Astrocyte (in vitro differentiated cells and primary cell): Measurements from ENCODE around the gene P3H1.

ENCODE experiments used
- EZH2 ChIP-seq: IDR thresholded peaks from 2 replicates; pipeline ENCODE4 v1.6.1; 2012; ENCODE audit warnings: mild to moderate bottlenecking, low read length, inconsistent platforms; ENCODE audit not compliant: insufficient read depth
- TF ChIP-seq, protein P1 (sequence below): IDR thresholded peaks from 2 replicates; pipeline ENCODE4 v1.5.1; 2011; ENCODE audit warnings: low read depth, mild to moderate bottlenecking, inconsistent platforms, low read length, moderate library complexity; ENCODE audit not compliant: insufficient read depth

DNA sequence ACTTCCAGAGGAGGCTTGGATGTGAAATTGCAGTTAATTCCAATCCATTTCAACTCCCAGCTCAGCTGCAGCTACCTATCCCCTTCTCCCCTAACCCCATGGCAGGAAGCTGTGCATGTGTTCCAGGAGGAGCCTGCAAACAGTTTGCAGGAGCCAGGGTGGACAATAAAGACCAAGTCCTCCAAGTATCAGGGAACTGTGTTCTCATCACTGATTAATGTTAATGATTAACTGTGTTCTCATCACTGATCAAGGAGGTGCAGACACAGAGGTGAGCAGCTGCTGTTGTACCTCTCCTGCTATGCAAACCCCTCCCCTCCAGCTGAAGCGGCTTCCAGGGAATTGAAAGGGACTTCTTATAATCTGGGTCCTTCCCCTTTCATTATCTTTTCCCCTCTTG, 46.0 kb downstream of the P3H1 start:
- TF ChIP-seq, protein P1, sequence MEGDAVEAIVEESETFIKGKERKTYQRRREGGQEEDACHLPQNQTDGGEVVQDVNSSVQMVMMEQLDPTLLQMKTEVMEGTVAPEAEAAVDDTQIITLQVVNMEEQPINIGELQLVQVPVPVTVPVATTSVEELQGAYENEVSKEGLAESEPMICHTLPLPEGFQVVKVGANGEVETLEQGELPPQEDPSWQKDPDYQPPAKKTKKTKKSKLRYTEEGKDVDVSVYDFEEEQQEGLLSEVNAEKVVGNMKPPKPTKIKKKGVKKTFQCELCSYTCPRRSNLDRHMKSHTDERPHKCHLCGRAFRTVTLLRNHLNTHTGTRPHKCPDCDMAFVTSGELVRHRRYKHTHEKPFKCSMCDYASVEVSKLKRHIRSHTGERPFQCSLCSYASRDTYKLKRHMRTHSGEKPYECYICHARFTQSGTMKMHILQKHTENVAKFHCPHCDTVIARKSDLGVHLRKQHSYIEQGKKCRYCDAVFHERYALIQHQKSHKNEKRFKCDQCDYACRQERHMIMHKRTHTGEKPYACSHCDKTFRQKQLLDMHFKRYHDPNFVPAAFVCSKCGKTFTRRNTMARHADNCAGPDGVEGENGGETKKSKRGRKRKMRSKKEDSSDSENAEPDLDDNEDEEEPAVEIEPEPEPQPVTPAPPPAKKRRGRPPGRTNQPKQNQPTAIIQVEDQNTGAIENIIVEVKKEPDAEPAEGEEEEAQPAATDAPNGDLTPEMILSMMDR, result no peak
- no peak for TF ChIP-seq EZH2
